Ishikawa (cell line): ENCODE results near the gene EGFR.

Source experiments
- CEBPB ChIP-seq: IDR thresholded peaks from 2 replicates; pipeline ENCODE4 v1.6.1; 2012
- CREB1 ChIP-seq: IDR thresholded peaks from 2 replicates; pipeline ENCODE4 v1.6.1; 2012; ENCODE audit warnings: low read depth
- EGR1 ChIP-seq: IDR thresholded peaks from 2 replicates; pipeline ENCODE4 v1.6.1; 2012
- EP300 ChIP-seq: IDR thresholded peaks from 2 replicates; pipeline ENCODE4 v1.6.1; 2012; ENCODE audit warnings: borderline replicate concordance
- FOXM1 ChIP-seq: IDR thresholded peaks from 2 replicates; pipeline ENCODE4 v1.6.1; 2012; ENCODE audit warnings: low read depth, borderline replicate concordance
- MAX ChIP-seq: IDR thresholded peaks from 2 replicates; pipeline ENCODE4 v1.6.1; 2012
- RAD21 ChIP-seq: IDR thresholded peaks from 2 replicates; pipeline ENCODE4 v1.6.1; 2012; ENCODE audit warnings: low read depth
- TAF1 ChIP-seq: IDR thresholded peaks from 2 replicates; pipeline ENCODE4 v1.6.1; 2012; ENCODE audit warnings: low read depth, mild to moderate bottlenecking
- TCF12 ChIP-seq: IDR thresholded peaks from 2 replicates; pipeline ENCODE4 v1.6.1; 2012; ENCODE audit warnings: low read depth
- TEAD4 ChIP-seq: IDR thresholded peaks from 2 replicates; pipeline ENCODE4 v1.6.1; 2012
- USF1 ChIP-seq: IDR thresholded peaks from 2 replicates; pipeline ENCODE4 v1.6.1; 2012
- TF ChIP-seq, protein P1 (sequence below): IDR thresholded peaks from 2 replicates; pipeline ENCODE4 v1.6.1; 2012; ENCODE audit warnings: low read depth, mild to moderate bottlenecking

- TF ChIP-seq CREB1 (no peak), TEAD4 (no peak), MAX (no peak), EP300 (no peak), RAD21 (no peak), USF1 (no peak), CEBPB (no peak), EGR1 (no peak), TAF1 (no peak), TCF12 (no peak), FOXM1 (no peak)
- TF ChIP-seq, protein P1, sequence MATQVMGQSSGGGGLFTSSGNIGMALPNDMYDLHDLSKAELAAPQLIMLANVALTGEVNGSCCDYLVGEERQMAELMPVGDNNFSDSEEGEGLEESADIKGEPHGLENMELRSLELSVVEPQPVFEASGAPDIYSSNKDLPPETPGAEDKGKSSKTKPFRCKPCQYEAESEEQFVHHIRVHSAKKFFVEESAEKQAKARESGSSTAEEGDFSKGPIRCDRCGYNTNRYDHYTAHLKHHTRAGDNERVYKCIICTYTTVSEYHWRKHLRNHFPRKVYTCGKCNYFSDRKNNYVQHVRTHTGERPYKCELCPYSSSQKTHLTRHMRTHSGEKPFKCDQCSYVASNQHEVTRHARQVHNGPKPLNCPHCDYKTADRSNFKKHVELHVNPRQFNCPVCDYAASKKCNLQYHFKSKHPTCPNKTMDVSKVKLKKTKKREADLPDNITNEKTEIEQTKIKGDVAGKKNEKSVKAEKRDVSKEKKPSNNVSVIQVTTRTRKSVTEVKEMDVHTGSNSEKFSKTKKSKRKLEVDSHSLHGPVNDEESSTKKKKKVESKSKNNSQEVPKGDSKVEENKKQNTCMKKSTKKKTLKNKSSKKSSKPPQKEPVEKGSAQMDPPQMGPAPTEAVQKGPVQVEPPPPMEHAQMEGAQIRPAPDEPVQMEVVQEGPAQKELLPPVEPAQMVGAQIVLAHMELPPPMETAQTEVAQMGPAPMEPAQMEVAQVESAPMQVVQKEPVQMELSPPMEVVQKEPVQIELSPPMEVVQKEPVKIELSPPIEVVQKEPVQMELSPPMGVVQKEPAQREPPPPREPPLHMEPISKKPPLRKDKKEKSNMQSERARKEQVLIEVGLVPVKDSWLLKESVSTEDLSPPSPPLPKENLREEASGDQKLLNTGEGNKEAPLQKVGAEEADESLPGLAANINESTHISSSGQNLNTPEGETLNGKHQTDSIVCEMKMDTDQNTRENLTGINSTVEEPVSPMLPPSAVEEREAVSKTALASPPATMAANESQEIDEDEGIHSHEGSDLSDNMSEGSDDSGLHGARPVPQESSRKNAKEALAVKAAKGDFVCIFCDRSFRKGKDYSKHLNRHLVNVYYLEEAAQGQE: no peak
Measured at GRCh38 chr7:55249332-55249731, 230.5 kb downstream of the EGFR start.
